WERI-Rb-1 (cell line): ENCODE results near the gene RTL10.

ENCODE experiments used
- DNase-seq: peaks from one replicate; pipeline ENCODE4 v3.0.0-alpha.2; 2020
- H3K27ac ChIP-seq: fragments of 250-450 bp; sonication (Bioruptor Pico); 2 replicates; pipeline ENCODE4 v1.5.1; 2020; ENCODE audit warnings: mild to moderate bottlenecking, moderate library complexity
- H3K27me3 ChIP-seq: fragments of 250-450 bp; sonication (Bioruptor Pico); 2 replicates; pipeline ENCODE4 v1.5.1; 2021; ENCODE audit warnings: mild to moderate bottlenecking, low read depth, moderate library complexity; ENCODE audit not compliant: insufficient read depth, severe bottlenecking
- H3K36me3 ChIP-seq: fragments of 250-450 bp; sonication (Bioruptor Pico); 2 replicates; pipeline ENCODE4 v1.5.1; 2020; ENCODE audit warnings: mild to moderate bottlenecking, moderate library complexity
- H3K4me3 ChIP-seq: 2 replicates; pipeline ENCODE4 v1.5.1; 2011; ENCODE audit warnings: low read depth, mild to moderate bottlenecking, control low read depth, low read length
- H3K9me3 ChIP-seq: fragments of 250-450 bp; sonication (Bioruptor Pico); 2 replicates; pipeline ENCODE4 v1.5.1; 2021; ENCODE audit warnings: mild to moderate bottlenecking, moderate library complexity; ENCODE audit not compliant: severe bottlenecking
- CTCF ChIP-seq: IDR thresholded peaks from 2 replicates; pipeline ENCODE4 v1.5.1; 2011; ENCODE audit warnings: low read depth, mild to moderate bottlenecking, control low read depth, inconsistent platforms, low read length

The RTL10 gene

GRCh38 chr22:19823902-19824211 lies 30.8 kb downstream of the RTL10 start:
- no peak for TF ChIP-seq CTCF
- no peaks in the 10 kb centered on the region for H3K27me3 ChIP-seq
- H3K9me3 ChIP-seq = no peaks in the 10 kb centered on the region
- H3K36me3 ChIP-seq = no peaks in the 10 kb centered on the region
- DNase-seq = no peak
- H3K4me3 ChIP-seq = no peak overlapping the region
- H3K27ac ChIP-seq = no peak overlapping the region

GRCh38 chr22:19823191-19823901 lies 31.3 kb downstream of the RTL10 start:
- no peaks in the 10 kb centered on the region for H3K9me3 ChIP-seq
- TF ChIP-seq CTCF = no peak
- no peak overlapping the region for H3K27ac ChIP-seq
- H3K27me3 ChIP-seq = no peaks in the 10 kb centered on the region
- no peaks in the 10 kb centered on the region for H3K36me3 ChIP-seq
- DNase-seq = no peak
- H3K4me3 ChIP-seq = no peak overlapping the region

DNA sequence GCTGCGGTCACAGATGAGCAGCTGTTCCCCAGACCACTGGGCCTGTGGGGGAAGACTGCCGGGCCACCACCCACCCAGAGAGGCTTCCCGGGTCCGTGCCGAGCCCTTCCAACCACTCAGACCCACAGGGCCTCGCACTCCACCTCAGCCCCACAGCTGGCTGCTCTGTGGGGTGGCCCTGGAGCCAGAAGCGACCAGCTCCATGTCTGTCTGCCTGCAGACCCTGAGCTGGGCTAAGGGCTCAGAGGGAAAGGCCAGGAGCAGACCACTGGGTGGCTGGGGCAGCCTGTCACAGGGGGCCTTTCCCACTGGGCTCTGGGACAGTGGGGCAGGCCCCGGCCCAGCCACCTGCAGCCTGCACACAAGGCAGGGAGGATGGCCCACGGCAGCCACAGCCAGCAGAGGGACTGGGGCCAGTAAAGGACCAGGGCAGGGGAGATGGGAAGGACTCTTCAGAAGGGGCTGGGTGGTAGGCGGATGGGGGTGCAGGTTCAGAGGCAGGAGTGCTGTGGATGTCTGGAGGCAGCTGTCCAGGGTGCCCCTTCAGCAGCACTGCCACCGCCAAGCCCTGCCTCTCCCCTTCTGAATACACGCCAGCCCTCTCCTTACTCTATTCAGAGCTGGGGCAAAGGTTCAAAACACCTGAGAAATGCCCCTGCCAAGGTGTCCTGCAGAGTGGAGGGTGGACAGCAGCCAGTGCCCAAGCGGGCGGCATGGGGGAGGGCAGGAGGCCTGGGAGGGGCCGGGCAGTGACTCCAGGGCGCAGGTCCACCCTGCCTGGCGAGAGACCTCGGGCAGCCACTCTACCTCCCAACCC lies 32.2 kb downstream of the RTL10 start:
- Histone ChIP-seq H3K27ac (no peak overlapping the region), H3K36me3 (no peaks in the 10 kb centered on the region), H3K4me3 (no peak overlapping the region), H3K9me3 (no peaks in the 10 kb centered on the region), H3K27me3 (no peaks in the 10 kb centered on the region)
- no peak for DNase-seq
- TF ChIP-seq CTCF = no peak

- no peak for DNase-seq
- no peaks in the 10 kb centered on the region for H3K9me3 ChIP-seq
- H3K4me3 ChIP-seq = no peak overlapping the region
- H3K27me3 ChIP-seq = no peaks in the 10 kb centered on the region
- no peak overlapping the region for H3K27ac ChIP-seq
- no peaks in the 10 kb centered on the region for H3K36me3 ChIP-seq
- TF ChIP-seq CTCF = no peak
Measured at GRCh38 chr22:19821523-19822300, 33.0 kb downstream of the RTL10 start.

DNA sequence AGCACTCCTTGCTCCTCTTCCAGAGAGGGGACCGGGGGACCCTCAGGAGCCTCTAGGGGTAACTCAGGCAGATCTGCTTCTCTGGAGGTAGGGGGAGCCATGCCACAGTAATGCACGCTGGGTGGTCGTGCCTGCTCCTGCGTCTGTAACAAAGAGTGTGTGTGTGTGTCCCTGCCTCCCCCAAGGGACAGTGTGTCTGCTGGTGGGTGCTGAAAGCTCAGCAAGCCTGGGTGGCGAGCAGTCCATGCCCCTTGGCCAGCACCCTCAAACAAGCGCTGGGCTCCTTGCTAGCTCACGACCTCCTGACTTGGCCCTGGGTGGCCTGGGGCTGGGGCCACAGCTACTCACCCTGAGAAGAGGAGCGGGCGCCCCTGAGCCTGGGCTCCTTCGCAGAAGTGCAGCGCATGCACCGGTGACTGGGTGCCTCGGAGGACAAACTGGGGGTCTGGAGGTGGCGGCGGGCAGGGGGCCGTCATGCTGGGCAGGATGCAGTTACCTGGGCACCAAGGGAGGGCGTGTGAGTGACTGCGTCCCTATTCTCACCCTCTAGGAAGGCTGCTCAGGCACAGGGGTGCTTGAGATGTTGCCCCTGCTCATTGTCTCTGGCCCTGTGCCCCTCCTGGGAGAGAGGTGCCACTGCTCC lies 33.7 kb downstream of the RTL10 start:
- Histone ChIP-seq H3K27ac (no peak overlapping the region), H3K36me3 (no peaks in the 10 kb centered on the region), H3K9me3 (no peaks in the 10 kb centered on the region), H3K4me3 (no peak overlapping the region), H3K27me3 (no peaks in the 10 kb centered on the region)
- TF ChIP-seq CTCF = peak; percentile 50
- DNase-seq = peak; percentile 31
